Measurements from ENCODE around the gene USP24. TPM values are rescaled to one million over a fixed set of nuclear protein-coding genes. Genes with fewer than 3 reads are reported as not detected.

Gene USP24
- total and polyA plus RNA-seq, 2 donors (not counting 1 experiment from before 2014, with no cell fraction given) = 18.9 to 152 TPM

DNA sequence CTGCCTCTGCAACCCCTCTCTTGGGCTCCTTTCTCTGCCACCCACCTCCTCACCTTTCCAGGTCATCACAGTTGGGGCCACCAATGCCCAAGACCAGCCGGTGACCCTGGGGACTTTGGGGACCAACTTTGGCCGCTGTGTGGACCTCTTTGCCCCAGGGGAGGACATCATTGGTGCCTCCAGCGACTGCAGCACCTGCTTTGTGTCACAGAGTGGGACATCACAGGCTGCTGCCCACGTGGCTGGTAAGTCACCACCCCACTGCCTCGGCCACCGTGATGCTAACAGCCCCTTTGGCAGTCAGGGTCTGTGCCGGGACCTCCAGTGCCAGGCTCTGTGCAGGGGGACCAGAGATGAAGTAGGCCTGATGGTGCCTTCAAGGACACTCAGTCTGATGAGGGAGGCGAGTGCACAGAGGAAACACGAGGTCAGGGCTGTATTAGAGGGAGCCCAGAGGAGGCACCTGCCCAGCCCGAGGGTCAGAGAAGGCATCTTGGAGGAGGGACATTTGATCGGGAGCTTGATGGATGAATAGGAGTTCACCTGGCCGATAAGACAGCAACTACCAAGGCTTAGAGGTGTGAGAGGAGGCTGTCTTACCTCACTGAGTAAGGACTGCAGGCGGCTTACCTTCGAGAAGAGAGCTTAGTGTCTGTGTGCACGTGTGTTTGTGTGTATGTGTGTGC is 157.8 kb downstream of the USP24 start:
- DNase-seq (no peak), ATAC-seq (ENCODE audit: low read depth) (no peak)
- Histone ChIP-seq H3K27me3 (replicated peaks in 1 of 4; ENCODE audit: control extremely low read depth in 1 of 4, control insufficient read depth in 3 of 4, insufficient read depth in 4 of 4, low read length in 3 of 4) (no peaks in the 10 kb centered on the region), H3K4me2 (replicated peaks; ENCODE audit: low read depth, low read length, poor library complexity, severe bottlenecking) (no peak overlapping the region), H4K20me1 (ENCODE audit: control insufficient read depth, insufficient read depth, low read length, poor library complexity, severe bottlenecking) (no peaks in the 10 kb centered on the region), H2AFZ (ENCODE audit: insufficient read depth, low read depth, low read length, poor library complexity, severe bottlenecking) (no peak overlapping the region), H3K4me1 (ENCODE audit: control insufficient read depth in 2 of 2, insufficient read depth in 2 of 2, low read length in 2 of 2) (no peaks in the 10 kb centered on the region), H3K79me2 (ENCODE audit: control insufficient read depth, insufficient read depth, low read length) (no peaks in the 10 kb centered on the region), H3K9ac (ENCODE audit: low read length) (no peak overlapping the region), H3K9me3 (ENCODE audit: control extremely low read depth in 1 of 3, control insufficient read depth in 2 of 3, insufficient read depth in 1 of 3, low read length in 2 of 3) (no peaks in the 10 kb centered on the region), H3K27ac (ENCODE audit: low read length in 2 of 2) (no peak overlapping the region), H3K4me3 (ENCODE audit: control extremely low read depth in 1 of 5, extremely low read depth in 1 of 5, insufficient read depth in 1 of 5, low read depth in 2 of 5, low read length in 4 of 5) (no peak overlapping the region), H3K36me3 (replicated peaks in 1 of 2; ENCODE audit: control extremely low read depth in 1 of 2, control insufficient read depth in 1 of 2, extremely low read depth in 1 of 2, insufficient read depth in 2 of 2, low read length in 1 of 2) (no peaks in the 10 kb centered on the region)
- no peak overlapping the region for H3K4me3 Mint-ChIP-seq
- 87% methylated on average over 12 of the region's 15 CpGs for WGBS (ENCODE audit: insufficient coverage)
- H3K27ac Mint-ChIP-seq = no peak overlapping the region
- H3K27me3 Mint-ChIP-seq = no peaks in the 10 kb centered on the region
- H3K9me3 Mint-ChIP-seq (ENCODE audit: insufficient read depth) = no peaks in the 10 kb centered on the region
- TF ChIP-seq EZH2 (IDR thresholded peaks at IDR 0.05; ENCODE audit: borderline replicate concordance, insufficient read depth, low read depth, low read length, poor library complexity, severe bottlenecking) (no peak), CTCF (IDR thresholded peaks at IDR 0.05) (no peak)
- POLR2A ChIA-PET = no interaction called here
- CTCF ChIA-PET = no interaction called here
- H3K4me1 Mint-ChIP-seq = no peaks in the 10 kb centered on the region
- intact Hi-C loops (cut with micrococcal nuclease) = no loop called here

DNA sequence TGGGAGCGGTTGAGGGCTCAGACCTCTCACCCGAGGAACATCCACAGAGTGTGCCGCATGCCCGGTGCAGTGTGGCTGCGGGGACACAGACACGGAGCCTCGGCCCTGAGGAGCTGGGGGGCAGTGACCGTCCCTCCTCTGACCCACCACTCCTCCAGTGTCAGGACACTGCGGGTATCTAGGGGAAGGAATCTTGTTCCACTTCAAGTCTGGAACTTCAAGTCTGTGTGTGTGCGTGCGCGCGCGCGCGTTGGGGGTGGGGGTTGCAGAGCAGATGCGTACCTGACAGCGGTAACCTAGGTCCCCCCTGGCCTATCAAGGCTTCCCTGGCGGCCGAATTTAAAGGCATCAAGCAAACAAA is 158.6 kb downstream of the USP24 start:
- Mint-ChIP-seq H3K4me1 (no peaks in the 10 kb centered on the region), H3K9me3 (ENCODE audit: insufficient read depth) (no peaks in the 10 kb centered on the region), H3K4me3 (no peak overlapping the region), H3K27ac (no peak overlapping the region), H3K27me3 (no peaks in the 10 kb centered on the region)
- DNase-seq (no peak), ATAC-seq (ENCODE audit: low read depth) (no peak)
- H3K4me1 ChIP-seq (ENCODE audit: control insufficient read depth in 2 of 2, insufficient read depth in 2 of 2, low read length in 2 of 2) = no peaks in the 10 kb centered on the region
- no peak overlapping the region for H3K4me2 ChIP-seq (replicated peaks; ENCODE audit: low read depth, low read length, poor library complexity, severe bottlenecking)
- ChIA-PET POLR2A (no interaction called here), CTCF (no interaction called here)
- H3K4me3 ChIP-seq (ENCODE audit: control extremely low read depth in 1 of 5, extremely low read depth in 1 of 5, insufficient read depth in 1 of 5, low read depth in 2 of 5, low read length in 4 of 5) = no peak overlapping the region
- WGBS (ENCODE audit: insufficient coverage) = 96% methylated on average over 18 of the region's 20 CpGs
- TF ChIP-seq CTCF (IDR thresholded peaks at IDR 0.05) (no peak), EZH2 (IDR thresholded peaks at IDR 0.05; ENCODE audit: borderline replicate concordance, insufficient read depth, low read depth, low read length, poor library complexity, severe bottlenecking) (no peak)
- no peaks in the 10 kb centered on the region for H3K9me3 ChIP-seq (ENCODE audit: control extremely low read depth in 1 of 3, control insufficient read depth in 2 of 3, insufficient read depth in 1 of 3, low read length in 2 of 3)
- intact Hi-C loops (cut with micrococcal nuclease) = no loop called here
- no peak overlapping the region for H3K27ac ChIP-seq (ENCODE audit: low read length in 2 of 2)
- no peak overlapping the region for H3K9ac ChIP-seq (ENCODE audit: low read length)
- no peaks in the 10 kb centered on the region for H3K36me3 ChIP-seq (replicated peaks in 1 of 2; ENCODE audit: control extremely low read depth in 1 of 2, control insufficient read depth in 1 of 2, extremely low read depth in 1 of 2, insufficient read depth in 2 of 2, low read length in 1 of 2)
- H3K79me2 ChIP-seq (ENCODE audit: control insufficient read depth, insufficient read depth, low read length) = no peaks in the 10 kb centered on the region
- no peak overlapping the region for H2AFZ ChIP-seq (ENCODE audit: insufficient read depth, low read depth, low read length, poor library complexity, severe bottlenecking)
- no peaks in the 10 kb centered on the region for H4K20me1 ChIP-seq (ENCODE audit: control insufficient read depth, insufficient read depth, low read length, poor library complexity, severe bottlenecking)
- H3K27me3 ChIP-seq (replicated peaks in 1 of 4; ENCODE audit: control extremely low read depth in 1 of 4, control insufficient read depth in 3 of 4, insufficient read depth in 4 of 4, low read length in 3 of 4) = no peaks in the 10 kb centered on the region

Measured in B cell (primary cell).